Astrocyte (in vitro differentiated cells and primary cell): Measurements from ENCODE around the gene PRAMEF1. TPM values are rescaled to one million over a fixed set of nuclear protein-coding genes. Genes with fewer than 3 reads are reported as not detected.

ENCODE experiments used
- total RNA-seq: library from RNA; stranded (reverse); gene quantifications from 2 replicates; pipeline ENCODE4 v1.2.1, GENCODE V29; 2021

Gene PRAMEF1
- total RNA-seq, 1 donor from 2014 or later: not detected

Other genes with a start within 250 kb of the PRAMEF1 start
- gene DHRS3, start 173.2 kb upstream of the PRAMEF1 start, total RNA-seq: 3.2 and 3.4 TPM in 2 replicates
- not detected in 2 replicates for gene AADACL4, start 147.3 kb upstream of the PRAMEF1 start, total RNA-seq
- 0.05 TPM in 1 of 2 replicates, not detected in the other for gene AADACL3, start 75.3 kb upstream of the PRAMEF1 start, total RNA-seq
- gene CFAP107, start 45.2 kb upstream of the PRAMEF1 start, total RNA-seq: not detected in 2 replicates
- 0.16 TPM in 1 of 2 replicates, not detected in the other for gene PRAMEF12, start 17.7 kb upstream of the PRAMEF1 start, total RNA-seq
- not detected in 2 replicates for gene PRAMEF11, start 40.0 kb downstream of the PRAMEF1 start, total RNA-seq
- gene HNRNPCL1, start 57.3 kb downstream of the PRAMEF1 start, total RNA-seq: not detected in 2 replicates
- gene PRAMEF2, start 65.7 kb downstream of the PRAMEF1 start, total RNA-seq: 0.17 TPM in 1 of 2 replicates, not detected in the other
- not detected in 2 replicates for gene PRAMEF4, start 94.8 kb downstream of the PRAMEF1 start, total RNA-seq
- gene PRAMEF10, start 106.9 kb downstream of the PRAMEF1 start, total RNA-seq: not detected in 2 replicates
- gene PRAMEF7, start 125.2 kb downstream of the PRAMEF1 start, total RNA-seq: not detected in 2 replicates
- gene PRAMEF6, start 156.2 kb downstream of the PRAMEF1 start, total RNA-seq: not detected in 2 replicates